ENCODE results near the gene ERI3.

Gene ERI3

DNA sequence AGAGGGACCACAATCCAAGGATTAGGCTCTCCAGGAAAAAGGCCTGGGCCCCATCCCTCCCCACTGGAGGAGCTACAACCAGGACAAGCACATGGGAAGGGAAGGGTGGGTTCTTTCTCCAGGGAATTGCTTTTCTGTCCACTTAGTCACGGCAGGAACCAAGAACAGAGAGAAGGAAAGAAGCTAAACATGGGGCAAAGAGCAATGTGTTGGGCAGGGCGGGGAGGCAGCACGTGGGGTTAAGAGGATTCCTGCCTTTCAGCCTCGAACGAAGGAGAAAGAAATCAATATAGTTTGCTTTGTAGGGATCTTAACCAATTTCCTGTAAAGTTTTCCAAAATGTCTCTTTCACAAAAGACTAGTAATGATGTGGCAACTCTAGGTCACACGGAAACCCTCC is 21.7 kb downstream of the ERI3 start:
- no peak overlapping the region for H3K4me2 ChIP-seq
- no peak for TF ChIP-seq Cebpa-rat (IDR thresholded peaks at IDR 0.05)
- H4K20me1 ChIP-seq, result peaks cover 82% of the 10 kb centered on the region
- H3K36me3 ChIP-seq, result peaks cover 90% of the 10 kb centered on the region
- no peak overlapping the region for H3K9ac ChIP-seq
- H3K27me3 ChIP-seq, result no peaks in the 10 kb centered on the region
- no peak overlapping the region for H3K4me3 ChIP-seq
- no peaks in the 10 kb centered on the region for H3K4me1 ChIP-seq
- H3K27ac ChIP-seq, result no peak overlapping the region
- 0 out of 2 replicates have a peak, but pooled peaks cover 3% of the 10 kb centered on the region for H3K9me3 ChIP-seq

DNA sequence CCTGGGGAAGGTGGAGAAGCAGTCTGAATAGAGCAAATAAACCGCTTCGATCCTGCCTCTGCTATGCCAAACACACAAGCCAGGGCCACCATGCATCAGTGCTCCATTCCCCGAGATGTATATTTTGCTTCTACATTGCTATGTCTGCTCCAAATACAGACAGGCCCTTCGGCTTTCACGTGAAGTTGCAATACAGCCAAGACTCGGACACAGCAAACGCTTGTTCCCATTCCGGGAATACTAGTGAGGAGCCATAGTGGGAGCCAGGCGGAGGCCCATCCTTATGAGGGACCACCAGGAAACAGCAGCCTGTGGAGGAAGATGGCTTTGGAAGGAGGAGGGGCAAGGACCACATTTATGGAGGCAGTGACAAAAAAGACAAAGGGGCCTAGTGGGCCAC is 22.6 kb downstream of the ERI3 start:
- Histone ChIP-seq H3K9ac (no peak overlapping the region), H3K4me3 (no peak overlapping the region), H4K20me1 (peaks cover 82% of the 10 kb centered on the region), H3K4me2 (no peak overlapping the region), H3K27me3 (no peaks in the 10 kb centered on the region), H3K9me3 (no peaks in the 10 kb centered on the region), H3K36me3 (peaks cover 89% of the 10 kb centered on the region), H3K27ac (no peak overlapping the region), H3K4me1 (no peaks in the 10 kb centered on the region)
- TF ChIP-seq Cebpa-rat (IDR thresholded peaks at IDR 0.05), result no peak

DNA sequence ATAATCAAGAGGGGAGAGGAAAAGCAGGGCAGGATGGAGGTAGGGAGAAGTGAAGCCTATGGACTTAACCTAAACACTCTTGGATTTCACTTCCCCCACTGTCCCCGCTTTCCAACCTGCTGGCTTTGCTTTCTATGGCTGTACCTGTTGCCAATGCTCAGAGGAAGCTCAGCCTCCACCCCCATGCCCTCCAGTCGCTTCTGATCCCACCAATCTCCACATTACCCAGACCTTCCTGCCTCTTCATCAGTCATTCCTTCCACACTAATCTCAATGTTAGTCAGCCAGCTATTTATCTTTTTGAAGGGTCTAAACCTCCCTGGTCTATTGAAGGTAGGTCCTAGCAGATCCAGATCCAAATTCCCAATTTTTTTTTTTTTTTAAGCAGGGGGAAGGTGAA is 24.1 kb downstream of the ERI3 start:
- no peak overlapping the region for H3K27ac ChIP-seq
- H3K27me3 ChIP-seq, result no peaks in the 10 kb centered on the region
- peaks cover 82% of the 10 kb centered on the region for H3K36me3 ChIP-seq
- peaks cover 71% of the 10 kb centered on the region for H4K20me1 ChIP-seq
- H3K9ac ChIP-seq, result no peak overlapping the region
- no peak for TF ChIP-seq Cebpa-rat (IDR thresholded peaks at IDR 0.05)
- H3K9me3 ChIP-seq, result no peaks in the 10 kb centered on the region
- no peak overlapping the region for H3K4me3 ChIP-seq
- no peaks in the 10 kb centered on the region for H3K4me1 ChIP-seq
- no peak overlapping the region for H3K4me2 ChIP-seq

DNA sequence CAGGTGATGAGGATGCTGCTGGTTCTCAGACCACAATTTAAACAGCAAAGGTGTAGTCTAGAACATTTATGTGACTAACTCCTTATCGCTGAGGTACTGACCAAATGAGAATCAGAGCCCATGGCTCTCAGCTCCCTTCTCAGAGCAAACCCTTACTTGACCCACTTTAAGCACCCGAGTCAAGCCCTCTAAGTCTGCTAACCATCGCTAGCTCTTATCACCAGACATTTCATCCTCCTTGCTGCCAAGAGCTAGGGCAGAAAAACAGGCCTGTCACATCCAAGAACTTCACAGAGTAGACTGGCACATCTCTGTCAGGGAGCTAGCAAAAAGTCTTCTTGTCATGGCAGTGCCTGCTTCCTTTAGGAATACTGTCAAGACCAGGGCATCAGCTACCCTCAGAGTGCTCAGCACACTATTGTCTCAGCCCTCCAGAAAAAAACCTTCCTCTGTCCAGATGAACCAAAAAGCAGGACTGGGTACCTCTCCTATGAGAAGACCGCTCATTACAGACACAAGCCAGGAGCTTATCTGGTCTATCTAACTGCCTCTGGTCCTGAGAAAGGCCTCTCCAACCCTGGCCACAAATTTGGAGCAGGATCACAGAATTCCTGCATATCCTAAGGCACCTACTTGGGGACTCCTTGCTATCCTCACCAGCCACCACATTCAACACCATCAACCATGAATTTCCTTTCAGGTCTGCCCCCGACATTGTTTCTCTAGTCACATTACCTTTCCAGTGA is 26.2 kb downstream of the ERI3 start:
- peaks cover 61% of the 10 kb centered on the region for H4K20me1 ChIP-seq
- H3K27me3 ChIP-seq, result no peaks in the 10 kb centered on the region
- H3K9me3 ChIP-seq, result no peaks in the 10 kb centered on the region
- no peak for TF ChIP-seq Cebpa-rat (IDR thresholded peaks at IDR 0.05)
- H3K4me1 ChIP-seq, result 0 out of 2 replicates have a peak, but pooled peaks cover 5% of the 10 kb centered on the region
- peaks cover 80% of the 10 kb centered on the region for H3K36me3 ChIP-seq
- H3K9ac ChIP-seq, result no peak overlapping the region
- H3K4me3 ChIP-seq, result no peak overlapping the region
- no peak overlapping the region for H3K4me2 ChIP-seq
- no peak overlapping the region for H3K27ac ChIP-seq

DNA sequence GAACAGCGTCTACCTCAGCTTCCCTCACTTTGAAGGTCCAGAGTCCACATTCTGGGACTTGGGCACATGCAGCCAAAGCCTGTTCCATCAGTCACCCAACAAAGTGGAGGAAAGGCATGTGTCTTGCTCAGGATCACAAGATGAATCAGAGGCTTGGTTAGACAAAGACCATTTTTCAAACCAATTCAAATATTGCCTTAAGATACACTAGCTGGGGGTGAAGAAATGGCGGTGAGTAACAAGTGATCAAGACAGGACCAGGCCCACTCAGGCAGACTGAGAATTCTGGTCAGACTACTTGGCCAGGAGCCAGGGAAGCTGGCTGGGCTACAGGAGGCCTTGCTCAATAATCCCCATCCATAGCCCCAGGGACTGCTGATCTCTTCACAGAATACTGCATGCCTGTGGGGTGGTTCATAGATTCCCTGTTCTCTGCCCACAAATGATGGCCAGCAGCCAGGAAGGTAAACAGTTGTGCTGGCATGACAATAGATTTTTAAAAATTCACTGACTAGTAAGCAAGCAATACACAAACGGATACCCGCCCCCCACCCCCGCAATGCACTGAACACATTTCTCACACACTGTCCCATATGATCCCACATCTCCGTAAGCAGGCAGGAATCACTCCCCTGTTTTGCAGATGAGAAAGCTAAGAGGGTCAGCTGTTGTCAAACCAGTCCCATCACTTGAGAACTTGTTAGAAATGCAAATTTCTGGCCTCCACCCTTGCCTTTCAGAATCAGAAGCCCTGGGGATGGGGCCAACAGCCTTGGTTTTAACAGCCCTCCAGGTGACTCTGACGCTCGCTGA is 27.2 kb downstream of the ERI3 start:
- TF ChIP-seq Cebpa-rat (IDR thresholded peaks at IDR 0.05), result no peak
- Histone ChIP-seq H3K36me3 (peaks cover 83% of the 10 kb centered on the region), H3K27ac (no peak overlapping the region), H3K9ac (no peak overlapping the region), H3K4me1 (peaks cover 12% of the 10 kb centered on the region; the same call in 1 of the 2 replicates), H3K27me3 (no peaks in the 10 kb centered on the region), H3K4me2 (no peak overlapping the region), H3K9me3 (no peaks in the 10 kb centered on the region), H3K4me3 (no peak overlapping the region), H4K20me1 (peaks cover 55% of the 10 kb centered on the region)

DNA sequence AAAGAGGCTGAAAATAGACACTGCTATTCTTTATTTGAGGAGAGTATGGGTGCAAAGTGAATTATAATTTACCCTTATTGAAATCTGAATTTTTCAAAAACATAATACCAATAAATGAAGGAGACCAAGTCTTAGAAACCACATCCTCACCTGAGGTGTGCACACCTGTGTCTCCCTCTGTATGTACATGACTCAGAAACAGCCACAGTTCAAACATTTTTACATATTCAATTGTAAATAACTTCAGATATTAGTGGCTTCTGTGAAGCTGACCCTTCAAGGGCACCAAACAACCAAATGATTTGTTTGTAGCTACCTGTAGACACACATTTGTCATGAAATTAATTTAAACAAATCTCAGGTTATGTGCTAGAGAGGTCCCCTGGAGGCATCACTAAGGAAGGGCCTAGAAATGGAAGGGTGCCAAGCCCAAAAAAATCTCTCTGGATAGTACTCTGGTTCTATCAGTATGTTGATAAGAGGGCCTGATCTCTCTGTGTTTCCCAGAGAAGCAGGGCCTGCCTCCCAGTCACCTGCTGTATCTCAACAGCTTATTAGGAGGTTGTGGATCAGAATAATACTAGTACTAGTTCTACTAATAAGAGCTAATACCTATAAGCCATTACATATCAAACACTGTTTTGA is 28.1 kb downstream of the ERI3 start:
- H4K20me1 ChIP-seq, result peaks cover 57% of the 10 kb centered on the region
- H3K4me2 ChIP-seq, result no peak overlapping the region
- no peak for TF ChIP-seq Cebpa-rat (IDR thresholded peaks at IDR 0.05)
- H3K36me3 ChIP-seq, result peaks cover 83% of the 10 kb centered on the region
- no peak overlapping the region for H3K27ac ChIP-seq
- peaks cover 14% of the 10 kb centered on the region; the same call in 1 of the 2 replicates for H3K4me1 ChIP-seq
- H3K27me3 ChIP-seq, result no peaks in the 10 kb centered on the region
- no peak overlapping the region for H3K9ac ChIP-seq
- H3K9me3 ChIP-seq, result no peaks in the 10 kb centered on the region
- no peak overlapping the region for H3K4me3 ChIP-seq

DNA sequence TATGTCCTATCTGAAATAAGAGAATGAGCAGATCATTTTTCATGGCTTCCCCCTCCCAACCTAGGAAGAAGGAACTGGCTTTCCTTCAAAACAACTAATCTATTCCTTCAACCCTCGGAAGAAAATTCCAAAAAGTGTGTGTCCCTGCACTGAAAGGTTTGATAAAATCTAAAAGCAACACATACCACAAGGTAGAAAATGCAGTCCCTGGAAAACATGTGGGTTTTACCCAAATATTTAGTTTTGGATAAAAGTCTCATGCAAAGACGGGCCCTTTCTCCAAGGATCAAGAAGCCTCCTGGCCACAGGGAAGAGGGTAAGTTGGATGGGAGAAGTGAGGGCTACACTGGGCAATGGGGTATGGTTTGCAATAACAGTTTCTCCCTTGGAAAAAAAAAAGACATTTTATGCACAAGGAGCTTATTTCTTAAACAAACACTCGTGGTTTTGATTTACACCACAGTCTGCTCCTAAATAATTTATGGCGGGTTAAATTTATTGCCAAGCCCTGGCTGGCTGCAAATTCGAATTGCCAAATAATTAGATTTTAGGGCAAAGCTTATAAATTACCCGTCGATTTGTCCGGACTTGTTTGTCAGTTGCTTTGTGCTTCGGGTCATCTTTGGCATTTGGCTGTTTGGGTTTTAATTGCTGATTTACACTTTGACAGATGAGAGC is 28.9 kb downstream of the ERI3 start:
- Histone ChIP-seq H3K27me3 (no peaks in the 10 kb centered on the region), H3K27ac (no peak overlapping the region), H3K4me2 (no peak overlapping the region), H3K9ac (no peak overlapping the region), H4K20me1 (peaks cover 60% of the 10 kb centered on the region), H3K9me3 (no peaks in the 10 kb centered on the region), H3K4me1 (peaks cover 14% of the 10 kb centered on the region; the same call in 1 of the 2 replicates), H3K36me3 (peaks cover 77% of the 10 kb centered on the region), H3K4me3 (no peak overlapping the region)
- TF ChIP-seq Cebpa-rat (IDR thresholded peaks at IDR 0.05), result no peak

DNA sequence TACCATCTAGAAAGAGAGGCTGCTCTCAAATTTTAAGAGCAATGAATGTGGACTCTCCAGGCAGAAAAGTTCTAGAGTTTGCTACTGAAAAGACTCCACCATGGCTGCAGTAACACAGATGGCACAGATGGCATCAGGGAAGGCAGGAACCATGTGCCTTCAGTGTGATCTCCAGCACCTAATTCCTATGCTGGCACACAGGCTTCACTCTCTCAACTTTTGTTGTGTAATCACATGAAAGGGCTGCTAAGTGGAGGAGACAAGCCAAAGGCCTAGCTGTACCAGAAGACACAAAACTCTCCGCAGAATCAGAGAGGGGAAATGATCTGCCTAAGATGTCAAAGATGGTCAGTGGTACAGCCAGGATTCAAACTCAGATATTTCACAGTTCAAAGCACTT is 31.1 kb downstream of the ERI3 start:
- Histone ChIP-seq H3K4me3 (no peak overlapping the region), H3K27me3 (no peaks in the 10 kb centered on the region)
- TF ChIP-seq Cebpa-rat (IDR thresholded peaks at IDR 0.05), result no peak

DNA sequence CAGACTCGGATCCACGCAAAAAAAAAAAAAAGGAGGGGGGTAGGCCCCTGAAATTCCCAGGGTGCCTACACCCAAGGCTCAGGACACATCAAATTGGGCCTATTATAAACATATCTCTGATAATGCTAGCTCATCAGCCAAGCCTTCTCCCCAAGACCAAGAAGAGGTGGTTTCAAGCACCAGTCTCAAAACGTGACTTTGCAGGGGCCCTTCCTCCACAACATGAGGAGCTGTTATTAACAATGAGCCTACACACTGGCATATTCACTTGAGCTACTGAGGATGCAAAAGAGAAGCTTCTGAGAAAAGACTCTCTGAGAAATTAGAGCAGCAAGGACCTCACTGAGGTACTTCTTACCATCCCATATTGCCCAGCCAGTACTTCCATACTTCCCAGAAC is 32.7 kb downstream of the ERI3 start:
- Histone ChIP-seq H3K27me3 (no peaks in the 10 kb centered on the region), H3K4me2 (no peak overlapping the region), H3K27ac (no peak overlapping the region), H3K36me3 (peaks cover 83% of the 10 kb centered on the region), H3K4me1 (peaks cover 19% of the 10 kb centered on the region; the same call in 1 of the 2 replicates), H3K4me3 (no peak overlapping the region), H3K9ac (no peak overlapping the region), H4K20me1 (peaks cover 33% of the 10 kb centered on the region), H3K9me3 (no peaks in the 10 kb centered on the region)
- TF ChIP-seq Cebpa-rat (IDR thresholded peaks at IDR 0.05), result no peak

More for the DNA sequence above, 31.1 kb downstream of the ERI3 start:
- no peak overlapping the region for H3K9ac ChIP-seq
- no peaks in the 10 kb centered on the region for H3K9me3 ChIP-seq
- peaks cover 41% of the 10 kb centered on the region for H4K20me1 ChIP-seq
- peaks cover 14% of the 10 kb centered on the region; the same call in 1 of the 2 replicates for H3K4me1 ChIP-seq
- no peak overlapping the region for H3K27ac ChIP-seq
- H3K4me2 ChIP-seq, result no peak overlapping the region; the same call in 1 of the 2 replicates
- peaks cover 82% of the 10 kb centered on the region for H3K36me3 ChIP-seq
